ENCODE data around the gene ANKRD17.

ANKRD17 gene

DNA sequence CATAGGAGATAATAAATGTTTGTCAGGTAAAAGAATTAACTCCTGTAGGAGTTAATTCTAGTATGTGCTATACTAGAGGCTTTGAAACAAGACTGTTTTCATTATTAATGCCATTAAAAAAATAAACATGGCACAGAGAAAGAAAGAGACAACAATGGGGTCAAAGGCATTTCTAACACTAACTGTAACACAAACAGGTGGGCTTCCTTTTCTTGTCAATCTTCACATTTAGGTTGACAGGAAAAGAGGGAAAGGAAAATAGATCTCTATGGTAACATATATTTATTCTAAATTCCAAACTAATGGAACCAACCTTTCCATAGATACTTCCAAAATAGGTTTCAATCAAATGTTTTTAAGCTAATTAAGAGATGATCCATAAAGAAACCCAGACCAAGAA, 9.8 kb downstream of the ANKRD17 start:
- H3K27me3 ChIP-seq (ENCODE audit: control insufficient read depth in 2 of 2, insufficient read depth in 2 of 2, low read length in 2 of 2): no peaks in the 10 kb centered on the region
- no peaks in the 10 kb centered on the region for H3K9me3 ChIP-seq (ENCODE audit: control insufficient read depth in 2 of 2, low read length in 2 of 2)
- H3K4me1 ChIP-seq (ENCODE audit: control insufficient read depth in 2 of 2, insufficient read depth in 2 of 2, low read length in 2 of 2): peaks cover 3 to 16% of the 10 kb centered on the region in 2 donors

DNA sequence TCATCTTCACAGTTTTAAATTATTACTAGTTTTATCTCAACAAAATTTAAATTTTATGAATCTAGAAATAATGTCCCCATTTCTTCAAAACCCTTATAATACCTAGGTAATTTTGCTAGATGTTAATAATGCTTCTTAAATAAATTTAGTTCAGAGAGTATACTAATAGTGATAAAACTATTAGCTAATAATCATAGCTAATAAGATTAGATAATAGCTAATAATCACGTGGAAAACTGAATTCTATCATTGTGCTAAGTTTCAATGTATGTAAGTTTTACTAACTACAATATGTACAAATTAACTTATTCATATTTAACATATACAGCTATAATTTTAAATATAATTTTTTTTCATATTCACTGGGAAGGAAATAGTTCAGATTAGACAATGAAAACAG, 10.2 kb downstream of the ANKRD17 start:
- Histone ChIP-seq H3K4me1 (ENCODE audit: control insufficient read depth in 2 of 2, insufficient read depth in 2 of 2, low read length in 2 of 2) (peaks cover 3 to 16% of the 10 kb centered on the region in 2 donors), H3K27me3 (ENCODE audit: control insufficient read depth in 2 of 2, insufficient read depth in 2 of 2, low read length in 2 of 2) (no peaks in the 10 kb centered on the region), H3K4me3 (ENCODE audit: low read length in 2 of 2) (no peak overlapping the region), H3K9ac (ENCODE audit: low read depth in 1 of 2, low read length in 2 of 2) (no peak overlapping the region), H3K27ac (ENCODE audit: low read depth in 2 of 2, low read length in 2 of 2) (no peak overlapping the region), H3K36me3 (ENCODE audit: control insufficient read depth in 2 of 2, insufficient read depth in 2 of 2, low read length in 2 of 2) (peaks cover 4 to 8% of the 10 kb centered on the region in 2 donors), H3K9me3 (ENCODE audit: control insufficient read depth in 2 of 2, low read length in 2 of 2) (no peaks in the 10 kb centered on the region)

More for the DNA sequence above, 9.8 kb downstream of the ANKRD17 start:
- peaks cover 4 to 8% of the 10 kb centered on the region in 2 donors for H3K36me3 ChIP-seq (ENCODE audit: control insufficient read depth in 2 of 2, insufficient read depth in 2 of 2, low read length in 2 of 2)
- no peak overlapping the region for H3K4me3 ChIP-seq (ENCODE audit: low read length in 2 of 2)
- H3K27ac ChIP-seq (ENCODE audit: low read depth in 2 of 2, low read length in 2 of 2): no peak overlapping the region
- H3K9ac ChIP-seq (ENCODE audit: low read depth in 1 of 2, low read length in 2 of 2): no peak overlapping the region

DNA sequence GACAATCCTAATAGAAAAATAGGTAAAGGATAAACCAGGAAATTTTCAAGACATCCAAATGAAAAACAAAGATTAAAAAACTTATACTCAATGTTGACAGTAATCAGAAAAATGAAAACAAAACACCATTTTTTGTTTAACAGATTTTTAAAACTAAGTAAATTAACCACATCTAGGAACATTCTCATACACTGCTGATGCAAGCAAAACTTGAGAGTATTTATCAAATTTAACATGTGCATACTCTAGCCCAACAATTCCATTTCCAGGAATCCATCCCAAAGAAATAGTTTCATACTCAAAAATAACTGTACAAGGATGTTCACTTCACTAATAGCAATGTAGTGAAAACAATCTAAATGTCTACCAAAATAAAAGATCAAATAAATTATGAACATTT, 11.5 kb downstream of the ANKRD17 start:
- H3K9ac ChIP-seq (ENCODE audit: low read depth in 1 of 2, low read length in 2 of 2): no peak overlapping the region
- H3K9me3 ChIP-seq (ENCODE audit: control insufficient read depth in 2 of 2, low read length in 2 of 2): no peaks in the 10 kb centered on the region
- no peak overlapping the region for H3K4me3 ChIP-seq (ENCODE audit: low read length in 2 of 2)
- H3K4me1 ChIP-seq (ENCODE audit: control insufficient read depth in 2 of 2, insufficient read depth in 2 of 2, low read length in 2 of 2): peaks cover 3 to 16% of the 10 kb centered on the region in 2 donors
- no peak overlapping the region for H3K27ac ChIP-seq (ENCODE audit: low read depth in 2 of 2, low read length in 2 of 2)
- peaks cover 0 to 3% of the 10 kb centered on the region in 2 donors for H3K36me3 ChIP-seq (ENCODE audit: control insufficient read depth in 2 of 2, insufficient read depth in 2 of 2, low read length in 2 of 2)
- H3K27me3 ChIP-seq (ENCODE audit: control insufficient read depth in 2 of 2, insufficient read depth in 2 of 2, low read length in 2 of 2): no peaks in the 10 kb centered on the region

DNA sequence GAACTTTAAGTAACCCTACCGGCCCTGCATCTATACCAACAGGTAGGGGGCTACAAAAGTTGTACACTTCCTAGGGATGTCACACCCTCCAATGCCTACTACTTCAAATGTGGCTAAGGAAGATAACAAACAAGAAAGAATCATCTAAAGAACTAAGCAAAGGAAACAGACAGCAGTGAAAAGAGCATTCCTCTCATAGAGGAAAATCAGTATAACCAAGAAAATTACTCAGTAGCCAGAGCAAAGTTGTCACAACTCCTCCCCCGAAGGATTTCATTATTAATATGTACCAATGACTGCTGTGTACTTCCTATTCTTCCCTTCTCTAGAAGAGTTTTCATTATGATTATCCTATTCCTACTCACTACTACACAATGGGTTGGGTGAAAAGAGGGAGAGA, 12.6 kb downstream of the ANKRD17 start:
- H3K27me3 ChIP-seq (ENCODE audit: control insufficient read depth in 2 of 2, insufficient read depth in 2 of 2, low read length in 2 of 2): no peaks in the 10 kb centered on the region
- no peaks in the 10 kb centered on the region for H3K9me3 ChIP-seq (ENCODE audit: control insufficient read depth in 2 of 2, low read length in 2 of 2)
- H3K36me3 ChIP-seq (ENCODE audit: control insufficient read depth in 2 of 2, insufficient read depth in 2 of 2, low read length in 2 of 2): no peaks in the 10 kb centered on the region
- H3K4me1 ChIP-seq (ENCODE audit: control insufficient read depth in 2 of 2, insufficient read depth in 2 of 2, low read length in 2 of 2): peaks cover 3 to 16% of the 10 kb centered on the region in 2 donors
- no peak overlapping the region for H3K27ac ChIP-seq (ENCODE audit: low read depth in 2 of 2, low read length in 2 of 2)
- no peak overlapping the region for H3K4me3 ChIP-seq (ENCODE audit: low read length in 2 of 2)
- H3K9ac ChIP-seq (ENCODE audit: low read depth in 1 of 2, low read length in 2 of 2): no peak overlapping the region

GRCh38 chr4:73244945-73245601, 13.5 kb downstream of the ANKRD17 start:
- Histone ChIP-seq H3K9me3 (ENCODE audit: control insufficient read depth in 2 of 2, low read length in 2 of 2) (no peaks in the 10 kb centered on the region), H3K27me3 (ENCODE audit: control insufficient read depth in 2 of 2, insufficient read depth in 2 of 2, low read length in 2 of 2) (no peaks in the 10 kb centered on the region), H3K9ac (ENCODE audit: low read depth in 1 of 2, low read length in 2 of 2) (no peak overlapping the region), H3K27ac (ENCODE audit: low read depth in 2 of 2, low read length in 2 of 2) (no peak overlapping the region), H3K4me1 (ENCODE audit: control insufficient read depth in 2 of 2, insufficient read depth in 2 of 2, low read length in 2 of 2) (peaks cover 3 to 16% of the 10 kb centered on the region in 2 donors), H3K36me3 (ENCODE audit: control insufficient read depth in 2 of 2, insufficient read depth in 2 of 2, low read length in 2 of 2) (no peaks in the 10 kb centered on the region), H3K4me3 (ENCODE audit: low read length in 2 of 2) (no peak overlapping the region)

DNA sequence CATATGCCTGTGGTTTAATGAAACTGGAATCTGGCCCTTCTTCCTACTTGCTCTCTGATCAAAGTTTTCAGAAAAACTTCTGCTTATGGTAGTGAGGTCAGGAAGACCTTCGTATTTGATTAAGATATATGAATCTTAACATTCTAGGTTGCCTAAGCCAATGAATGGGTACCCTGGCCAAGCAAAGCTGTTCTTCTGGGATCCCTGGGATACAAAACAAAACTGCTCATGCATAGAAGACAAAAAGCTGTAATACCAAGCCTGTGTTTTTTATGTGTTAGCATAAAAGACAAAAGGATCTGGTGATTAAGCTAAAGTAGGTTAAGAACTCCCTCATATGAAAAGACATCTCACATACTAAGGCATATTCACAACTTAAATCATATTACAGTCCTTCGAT, 21.6 kb downstream of the ANKRD17 start:
- Histone ChIP-seq H3K4me1 (ENCODE audit: control insufficient read depth in 2 of 2, insufficient read depth in 2 of 2, low read length in 2 of 2) (no peaks in the 10 kb centered on the region), H3K9me3 (ENCODE audit: control insufficient read depth in 2 of 2, low read length in 2 of 2) (no peaks in the 10 kb centered on the region), H3K36me3 (ENCODE audit: control insufficient read depth in 2 of 2, insufficient read depth in 2 of 2, low read length in 2 of 2) (peaks cover 7% of the 10 kb centered on the region in 2 donors), H3K4me3 (ENCODE audit: low read length in 2 of 2) (no peak overlapping the region), H3K27ac (ENCODE audit: low read depth in 2 of 2, low read length in 2 of 2) (no peak overlapping the region), H3K27me3 (ENCODE audit: control insufficient read depth in 2 of 2, insufficient read depth in 2 of 2, low read length in 2 of 2) (no peaks in the 10 kb centered on the region), H3K9ac (ENCODE audit: low read depth in 1 of 2, low read length in 2 of 2) (no peak overlapping the region)

DNA sequence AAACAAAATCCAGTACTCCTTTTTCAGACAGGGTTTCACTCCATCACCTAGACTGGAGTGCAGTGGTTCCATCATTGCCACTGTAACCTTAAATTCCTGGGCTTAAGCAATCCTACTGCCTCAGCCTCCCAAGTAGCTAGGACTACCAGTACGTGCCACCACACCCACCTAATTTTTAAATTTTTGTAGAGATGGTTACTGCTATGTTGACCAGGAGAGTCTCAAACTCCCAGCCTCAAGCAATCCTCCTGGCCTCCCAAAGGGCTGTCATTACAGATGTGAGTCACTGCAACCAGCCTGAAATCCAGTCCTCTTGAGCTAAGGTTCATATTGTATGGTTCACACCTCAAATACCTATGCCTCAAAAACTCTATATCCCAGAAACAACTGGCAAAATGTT, 22.4 kb downstream of the ANKRD17 start:
- Histone ChIP-seq H3K36me3 (ENCODE audit: control insufficient read depth in 2 of 2, insufficient read depth in 2 of 2, low read length in 2 of 2) (peaks cover 7 to 8% of the 10 kb centered on the region in 2 donors), H3K9ac (ENCODE audit: low read depth in 1 of 2, low read length in 2 of 2) (no peak overlapping the region), H3K4me1 (ENCODE audit: control insufficient read depth in 2 of 2, insufficient read depth in 2 of 2, low read length in 2 of 2) (no peaks in the 10 kb centered on the region), H3K9me3 (ENCODE audit: control insufficient read depth in 2 of 2, low read length in 2 of 2) (no peaks in the 10 kb centered on the region), H3K4me3 (ENCODE audit: low read length in 2 of 2) (no peak overlapping the region), H3K27me3 (ENCODE audit: control insufficient read depth in 2 of 2, insufficient read depth in 2 of 2, low read length in 2 of 2) (no peaks in the 10 kb centered on the region), H3K27ac (ENCODE audit: low read depth in 2 of 2, low read length in 2 of 2) (no peak overlapping the region)

- no peak overlapping the region for H3K4me3 ChIP-seq (ENCODE audit: low read length in 2 of 2)
- H3K9ac ChIP-seq (ENCODE audit: low read depth in 1 of 2, low read length in 2 of 2): no peak overlapping the region
- H3K4me1 ChIP-seq (ENCODE audit: control insufficient read depth in 2 of 2, insufficient read depth in 2 of 2, low read length in 2 of 2): no peaks in the 10 kb centered on the region
- peaks cover 7 to 8% of the 10 kb centered on the region in 2 donors for H3K36me3 ChIP-seq (ENCODE audit: control insufficient read depth in 2 of 2, insufficient read depth in 2 of 2, low read length in 2 of 2)
- H3K27ac ChIP-seq (ENCODE audit: low read depth in 2 of 2, low read length in 2 of 2): no peak overlapping the region
- no peaks in the 10 kb centered on the region for H3K9me3 ChIP-seq (ENCODE audit: control insufficient read depth in 2 of 2, low read length in 2 of 2)
- H3K27me3 ChIP-seq (ENCODE audit: control insufficient read depth in 2 of 2, insufficient read depth in 2 of 2, low read length in 2 of 2): no peaks in the 10 kb centered on the region
These were observed 23.9 kb downstream of the ANKRD17 start for GRCh38 chr4:73234712-73235111.

GRCh38 chr4:73231518-73232487, 26.8 kb downstream of the ANKRD17 start:
- Histone ChIP-seq H3K27ac (ENCODE audit: low read depth in 2 of 2, low read length in 2 of 2) (no peak overlapping the region), H3K4me3 (ENCODE audit: low read length in 2 of 2) (no peak overlapping the region), H3K9ac (ENCODE audit: low read depth in 1 of 2, low read length in 2 of 2) (no peak overlapping the region), H3K4me1 (ENCODE audit: control insufficient read depth in 2 of 2, insufficient read depth in 2 of 2, low read length in 2 of 2) (no peaks in the 10 kb centered on the region), H3K27me3 (ENCODE audit: control insufficient read depth in 2 of 2, insufficient read depth in 2 of 2, low read length in 2 of 2) (no peaks in the 10 kb centered on the region), H3K9me3 (ENCODE audit: control insufficient read depth in 2 of 2, low read length in 2 of 2) (no peaks in the 10 kb centered on the region), H3K36me3 (ENCODE audit: control insufficient read depth in 2 of 2, insufficient read depth in 2 of 2, low read length in 2 of 2) (peaks cover 7 to 8% of the 10 kb centered on the region in 2 donors)

GRCh38 chr4:73230865-73231517, 27.6 kb downstream of the ANKRD17 start:
- Histone ChIP-seq H3K27ac (ENCODE audit: low read depth in 2 of 2, low read length in 2 of 2) (no peak overlapping the region), H3K9ac (ENCODE audit: low read depth in 1 of 2, low read length in 2 of 2) (no peak overlapping the region), H3K4me3 (ENCODE audit: low read length in 2 of 2) (no peak overlapping the region), H3K4me1 (ENCODE audit: control insufficient read depth in 2 of 2, insufficient read depth in 2 of 2, low read length in 2 of 2) (no peaks in the 10 kb centered on the region), H3K27me3 (ENCODE audit: control insufficient read depth in 2 of 2, insufficient read depth in 2 of 2, low read length in 2 of 2) (no peaks in the 10 kb centered on the region), H3K36me3 (ENCODE audit: control insufficient read depth in 2 of 2, insufficient read depth in 2 of 2, low read length in 2 of 2) (peaks cover 7 to 8% of the 10 kb centered on the region in 2 donors), H3K9me3 (ENCODE audit: control insufficient read depth in 2 of 2, low read length in 2 of 2) (no peaks in the 10 kb centered on the region)
